Right lobe of liver (tissue), 4 donors: ENCODE measurements around the gene DMBX1.

Source experiments
- CTCF ChIP-seq, 4 donors: fragments of 200-600 bp in 3 of 4; fragments of 450-650 bp in 1 of 4; IDR thresholded peaks; one replicate each; pipeline versions ENCODE4 v1.5.1 to v1.8.0; 2016 to 2022; ENCODE audit warnings: antibody characterized with exemption in 4 of 4, mild to moderate bottlenecking in 2 of 4
- POLR2A ChIP-seq: fragments of 450-650 bp; IDR thresholded peaks from one replicate; pipeline ENCODE4 v1.6.1; 2017; ENCODE audit warnings: antibody characterized with exemption, mild to moderate bottlenecking
- donor health status: DM: no; HTN: no; CAD: no.
- donor health status: DM: no; HTN: no; CAD: no.
- donor health status: DM: no; HTN: yes; CAD: no.

- TF ChIP-seq POLR2A, result no peak
- no peak for TF ChIP-seq CTCF (IDR thresholded peaks at IDR 0.05)
Observed at GRCh38 chr1:46485564-46486431, 3.8 kb upstream of the DMBX1 start.
